ENCODE data around the gene MYZAP. TPM values are rescaled to one million over a fixed set of nuclear protein-coding genes. Genes with fewer than 3 reads are reported as not detected.

The MYZAP gene
- total and polyA plus RNA-seq, 2 of the 4 experiments (the other 2 are of a cell fraction): not detected

GRCh38 chr15:57639306-57639705 is 47.6 kb downstream of the MYZAP start:
- H3K79me1 ChIP-seq (ENCODE audit: low read depth in 1 of 2, low read length in 2 of 2): no peaks in the 10 kb centered on the region
- ATAC-seq (ENCODE audit: low read depth) (no peak), DNase-seq (no peak)
- no peak overlapping the region for H2BK15ac ChIP-seq (ENCODE audit: low read depth, low read length)
- no peak overlapping the region for H4K8ac ChIP-seq (ENCODE audit: low read depth in 2 of 2, low read length in 2 of 2)
- H4K5ac ChIP-seq (ENCODE audit: low read depth, low read length): no peak overlapping the region
- H4K20me1 ChIP-seq (ENCODE audit: insufficient read depth, low read length): no peaks in the 10 kb centered on the region
- no peak overlapping the region for H3K56ac ChIP-seq (ENCODE audit: extremely low read depth, insufficient read depth, low read length)
- in situ Hi-C loops (cut with MboI; ENCODE audit: low sequenced_read_pairs) (no loop called here), intact Hi-C loops (cut with micrococcal nuclease) (no loop called here), dilution Hi-C loops (cut with HindIII; ENCODE audit: low sequenced_read_pairs, unreplicated experiment) (no loop called here)
- CTCF ChIA-PET: no interaction called here
- no TSS peak for BruUV-seq (replicated peaks)
- H2AK9ac ChIP-seq (replicated peaks; ENCODE audit: low read depth, low read length, poor library complexity): no peak overlapping the region
- H3K9ac ChIP-seq (ENCODE audit: low read depth, low read length): no peak overlapping the region
- TF ChIP-seq MAFK (IDR thresholded peaks at IDR 0.05; ENCODE audit: low read depth, low read length) (no peak), CHD1 (IDR thresholded peaks at IDR 0.05; ENCODE audit: low read depth, low read length) (no peak), MAZ (IDR thresholded peaks at IDR 0.05; ENCODE audit: borderline replicate concordance, low read depth, low read length) (no peak), FOS (IDR thresholded peaks at IDR 0.05; ENCODE audit: low read depth, low read length) (no peak), CEBPB (IDR thresholded peaks at IDR 0.05; ENCODE audit: low read depth, low read length) (no peak), SMC3 (IDR thresholded peaks at IDR 0.05; ENCODE audit: low read depth, low read length) (no peak), NFE2L2 (IDR thresholded peaks at IDR 0.05; ENCODE audit: low read depth, low read length) (no peak), MXI1 (IDR thresholded peaks at IDR 0.05; ENCODE audit: borderline replicate concordance, low read depth, low read length) (no peak)
- TF ChIP-seq, protein P1, sequence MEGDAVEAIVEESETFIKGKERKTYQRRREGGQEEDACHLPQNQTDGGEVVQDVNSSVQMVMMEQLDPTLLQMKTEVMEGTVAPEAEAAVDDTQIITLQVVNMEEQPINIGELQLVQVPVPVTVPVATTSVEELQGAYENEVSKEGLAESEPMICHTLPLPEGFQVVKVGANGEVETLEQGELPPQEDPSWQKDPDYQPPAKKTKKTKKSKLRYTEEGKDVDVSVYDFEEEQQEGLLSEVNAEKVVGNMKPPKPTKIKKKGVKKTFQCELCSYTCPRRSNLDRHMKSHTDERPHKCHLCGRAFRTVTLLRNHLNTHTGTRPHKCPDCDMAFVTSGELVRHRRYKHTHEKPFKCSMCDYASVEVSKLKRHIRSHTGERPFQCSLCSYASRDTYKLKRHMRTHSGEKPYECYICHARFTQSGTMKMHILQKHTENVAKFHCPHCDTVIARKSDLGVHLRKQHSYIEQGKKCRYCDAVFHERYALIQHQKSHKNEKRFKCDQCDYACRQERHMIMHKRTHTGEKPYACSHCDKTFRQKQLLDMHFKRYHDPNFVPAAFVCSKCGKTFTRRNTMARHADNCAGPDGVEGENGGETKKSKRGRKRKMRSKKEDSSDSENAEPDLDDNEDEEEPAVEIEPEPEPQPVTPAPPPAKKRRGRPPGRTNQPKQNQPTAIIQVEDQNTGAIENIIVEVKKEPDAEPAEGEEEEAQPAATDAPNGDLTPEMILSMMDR (conservative IDR thresholded peaks at IDR 0.05; ENCODE audit: low read depth, low read length): no peak
- no peak overlapping the region for H3K23ac ChIP-seq (ENCODE audit: low read depth, low read length)
- no peaks in the 10 kb centered on the region for H3K36me3 ChIP-seq (ENCODE audit: control insufficient read depth, insufficient read depth, low read length)
- no peak overlapping the region for H2BK120ac ChIP-seq (ENCODE audit: low read depth, low read length)
- H2AFZ ChIP-seq (replicated peaks; ENCODE audit: low read length, poor library complexity): no peak overlapping the region
- H3K9me1 ChIP-seq (ENCODE audit: insufficient read depth, low read length): no peaks in the 10 kb centered on the region
- no peaks in the 10 kb centered on the region for H3K4me1 ChIP-seq (ENCODE audit: control insufficient read depth, insufficient read depth, low read length)
- 20% methylated on average over 1 of the region's 6 CpGs; no CpG with 5 or more reads in 1 of the 2 experiments for WGBS, 2 experiments (ENCODE audit: extremely low coverage in 2 of 2, insufficient read length in 1 of 2)
- H4K91ac ChIP-seq (ENCODE audit: insufficient read depth, low read depth, low read length): no peak overlapping the region
- H3K18ac ChIP-seq (ENCODE audit: low read depth, low read length): no peak overlapping the region
- H3K4me2 ChIP-seq (ENCODE audit: low read depth, low read length): no peak overlapping the region
- no peak overlapping the region for H3K14ac ChIP-seq (replicated peaks; ENCODE audit: low read depth, low read length)
- POLR2A ChIA-PET (ENCODE audit: unreplicated experiment): no interaction called here
- no peak overlapping the region for H3K4me3 ChIP-seq (ENCODE audit: insufficient read depth, low read depth, low read length)
- no peak overlapping the region for H3K27ac ChIP-seq (ENCODE audit: insufficient read depth, low read length)
- no peak overlapping the region for H2AK5ac ChIP-seq (ENCODE audit: low read depth, low read length)
- no peak overlapping the region for H2BK5ac ChIP-seq (ENCODE audit: low read depth, low read length, poor library complexity, severe bottlenecking)
- H3K9me3 ChIP-seq (ENCODE audit: control insufficient read depth, insufficient read depth, low read length): no peaks in the 10 kb centered on the region
- no peak overlapping the region for H3K4ac ChIP-seq (ENCODE audit: low read depth, low read length)
- H2BK20ac ChIP-seq (ENCODE audit: low read depth, low read length): no peak overlapping the region
- H3K27me3 ChIP-seq (ENCODE audit: control insufficient read depth, insufficient read depth, low read length): peaks cover 5% of the 10 kb centered on the region
